Parathyroid adenoma (tissue), 2 donors: ENCODE results near the gene AKAP8.
A peak's percentile ranks its signal among the peaks of the same experiment; 100 is the strongest.
"Not testable (repeated sequence)": the region's sequence is repeated elsewhere in the genome, so short reads cannot be mapped to it uniquely, and the experiment has no call there.

ENCODE experiments used
- H2AFZ ChIP-seq: fragments of 300-600 bp; sonication (generic); one replicate; pipeline ENCODE4 v1.7.0; 2017; ENCODE audit warnings: antibody characterized with exemption, mild to moderate bottlenecking
- H3K27ac ChIP-seq: fragments of 300-600 bp; sonication (generic); one replicate; pipeline ENCODE4 v1.7.0; 2017
- H3K27me3 ChIP-seq: fragments of 300-600 bp; sonication (generic); one replicate; pipeline ENCODE4 v1.7.0; 2017; ENCODE audit warnings: low read length; ENCODE audit not compliant: control insufficient read depth, insufficient read depth
- H3K36me3 ChIP-seq: fragments of 300-600 bp; sonication (generic); one replicate; pipeline ENCODE4 v1.7.0; 2017; ENCODE audit warnings: low read length; ENCODE audit not compliant: control insufficient read depth, insufficient read depth
- H3K4me1 ChIP-seq: fragments of 300-600 bp; sonication (generic); one replicate; pipeline ENCODE4 v1.7.0; 2017; ENCODE audit warnings: control low read depth
- H3K4me2 ChIP-seq: fragments of 300-600 bp; sonication (generic); one replicate; pipeline ENCODE4 v1.7.0; 2017; ENCODE audit warnings: low read length
- H3K4me3 ChIP-seq: fragments of 300-600 bp; sonication (generic); one replicate; pipeline ENCODE4 v1.7.0; 2017; ENCODE audit warnings: low read depth, low read length
- H3K79me2 ChIP-seq: fragments of 300-600 bp; sonication (generic); one replicate; pipeline ENCODE4 v1.7.0; 2017; ENCODE audit warnings: control low read depth
- H3K9ac ChIP-seq: fragments of 300-600 bp; sonication (generic); one replicate; pipeline ENCODE4 v1.7.0; 2017; ENCODE audit warnings: mild to moderate bottlenecking
- H3K9me3 ChIP-seq: fragments of 300-600 bp; sonication (generic); one replicate; pipeline ENCODE4 v1.7.0; 2017; ENCODE audit warnings: low read length; ENCODE audit not compliant: control insufficient read depth
- CTCF ChIP-seq: fragments of 300-600 bp; sonication (generic); IDR thresholded peaks from one replicate; pipeline ENCODE4 v1.7.0; 2017; ENCODE audit warnings: antibody characterized with exemption, mild to moderate bottlenecking
- donor health status: primary hyperparathyroidism.

The AKAP8 gene

GRCh38 chr19:15418579-15419412 lies 39.2 kb upstream of the AKAP8 start, which contains the start of gene AKAP8L:
TSS of gene AKAP8L (minus strand) at chr19:15418988. CDS start at chr19:15418923, 65 bp downstream.
- H3K27ac ChIP-seq = peak within 1 kb of the TSS; percentile 80
- no peaks in the 10 kb centered on the region for H3K27me3 ChIP-seq
- H3K9ac ChIP-seq = peak within 1 kb of the TSS; percentile 79
- H3K9me3 ChIP-seq = no peaks in the 10 kb centered on the region
- H3K4me3 ChIP-seq = peak within 1 kb of the TSS; percentile 95
- H3K36me3 ChIP-seq = no peaks in the 10 kb centered on the region
- peak; percentile 85 for TF ChIP-seq CTCF
- peaks cover 40% of the 10 kb centered on the region for H3K79me2 ChIP-seq
- H2AFZ ChIP-seq = peak within 1 kb of the TSS; percentile 77
- H3K4me2 ChIP-seq = peak within 1 kb of the TSS; percentile 82
- peaks cover 13% of the 10 kb centered on the region for H3K4me1 ChIP-seq

GRCh38 chr19:15418231-15418578 lies 38.6 kb upstream of the AKAP8 start:
- Histone ChIP-seq H3K4me1 (peaks cover 19% of the 10 kb centered on the region), H3K27ac (peak overlapping the region; percentile 80), H3K9me3 (no peaks in the 10 kb centered on the region), H3K27me3 (no peaks in the 10 kb centered on the region), H2AFZ (peak overlapping the region; percentile 77), H3K4me2 (peak overlapping the region; percentile 77), H3K4me3 (peak overlapping the region; percentile 95), H3K79me2 (peaks cover 40% of the 10 kb centered on the region), H3K9ac (peak overlapping the region; percentile 79), H3K36me3 (no peaks in the 10 kb centered on the region)
- no peak for TF ChIP-seq CTCF

GRCh38 chr19:15417699-15418098 lies 38.1 kb upstream of the AKAP8 start:
- Histone ChIP-seq H3K36me3 (no peaks in the 10 kb centered on the region), H3K79me2 (peaks cover 40% of the 10 kb centered on the region), H3K4me1 (peaks cover 20% of the 10 kb centered on the region), H3K27ac (peak overlapping the region; percentile 80), H2AFZ (no peak overlapping the region), H3K9me3 (no peaks in the 10 kb centered on the region), H3K27me3 (no peaks in the 10 kb centered on the region), H3K9ac (peak overlapping the region; percentile 79), H3K4me2 (peak overlapping the region; percentile 77), H3K4me3 (peak overlapping the region; percentile 95)
- TF ChIP-seq CTCF = no peak

- Histone ChIP-seq H3K27ac (peak overlapping the region; percentile 33), H3K4me2 (peak overlapping the region; percentile 15), H3K36me3 (no peaks in the 10 kb centered on the region), H3K27me3 (no peaks in the 10 kb centered on the region), H3K9me3 (no peaks in the 10 kb centered on the region), H3K79me2 (peaks cover 55% of the 10 kb centered on the region), H3K4me1 (peaks cover 36% of the 10 kb centered on the region), H2AFZ (no peak overlapping the region), H3K4me3 (no peak overlapping the region), H3K9ac (no peak overlapping the region)
- no peak for TF ChIP-seq CTCF
Measured at GRCh38 chr19:15412832-15413231, 33.2 kb upstream of the AKAP8 start.

- H3K4me2 ChIP-seq, H3K4me3 ChIP-seq: not testable (repeated sequence)
- H3K4me1 ChIP-seq = peaks cover 31% of the 10 kb centered on the region
Measured at GRCh38 chr19:15411351-15411750, 31.8 kb upstream of the AKAP8 start.

More at GRCh38 chr19:15411351-15411750, 31.8 kb upstream of the AKAP8 start:
- not testable (repeated sequence) for H2AFZ ChIP-seq, H3K36me3 ChIP-seq, H3K9me3 ChIP-seq, H3K27ac ChIP-seq, H3K27me3 ChIP-seq, H3K9ac ChIP-seq
- peaks cover 55% of the 10 kb centered on the region for H3K79me2 ChIP-seq
